Hematopoietic multipotent progenitor cell (in vitro differentiated cells): ENCODE measurements around the gene TMEM184C. TPM values are rescaled to one million over a fixed set of nuclear protein-coding genes. Genes with fewer than 3 reads are reported as not detected.

Source experiments
- DNase-seq, 3 donors: peaks; one replicate each; pipeline ENCODE4 v3.0.0-alpha.2; 2011 to 2015; ENCODE audit warnings: low read depth in 2 of 3, low spot score in 2 of 3
- total RNA-seq: library from RNA; depleted of rRNA; stranded (reverse); fragments of >200 nt; gene quantifications from one replicate; pipeline ENCODE4 v1.2.3, GENCODE V29; 2012

TMEM184C gene
- total RNA-seq, 1 donor = 25.9 TPM

- DNase-seq = no peak
Measured at GRCh38 chr4:147645099-147645498, 27.9 kb downstream of the TMEM184C start.

GRCh38 chr4:147648656-147649055, 31.5 kb downstream of the TMEM184C start:
- no peak for DNase-seq

- DNase-seq = no peak
Measured at GRCh38 chr4:147651563-147651962, 34.4 kb downstream of the TMEM184C start.

- no peak for DNase-seq
Measured at GRCh38 chr4:147655639-147656038, 38.4 kb downstream of the TMEM184C start.

- no peak for DNase-seq
Measured at GRCh38 chr4:147658501-147658900, 41.3 kb downstream of the TMEM184C start.

- DNase-seq = no peak
Measured at GRCh38 chr4:147674073-147674472, 56.9 kb downstream of the TMEM184C start.

GRCh38 chr4:147674496-147674895, 57.3 kb downstream of the TMEM184C start:
- DNase-seq = no peak

GRCh38 chr4:147678106-147678505, 60.9 kb downstream of the TMEM184C start:
- DNase-seq = no peak

- no peak for DNase-seq
Measured at GRCh38 chr4:147678796-147679549, 61.8 kb downstream of the TMEM184C start.

GRCh38 chr4:147682755-147683154, 65.6 kb downstream of the TMEM184C start:
- no peak for DNase-seq

GRCh38 chr4:147683188-147683591, 66.0 kb downstream of the TMEM184C start:
- peak in 1 of 3 donors; percentile 38 for DNase-seq

- peak; percentile 72 to 88 (median 85) for DNase-seq
Measured at GRCh38 chr4:147683717-147684700, 66.8 kb downstream of the TMEM184C start, which contains the start of gene PRMT9. TSS of gene PRMT9 (minus strand) at chr4:147684163. CDS start at chr4:147683987, 176 bp downstream.

- peak in 2 of 3 donors; percentile 29 to 53 for DNase-seq
Measured at GRCh38 chr4:147689067-147689466, 71.9 kb downstream of the TMEM184C start.

GRCh38 chr4:147691820-147692219, 74.6 kb downstream of the TMEM184C start:
- no peak for DNase-seq

GRCh38 chr4:147693218-147693617, 76.0 kb downstream of the TMEM184C start:
- DNase-seq = no peak

- DNase-seq = no peak
Measured at GRCh38 chr4:147696866-147697265, 79.7 kb downstream of the TMEM184C start.

- DNase-seq = no peak
Measured at GRCh38 chr4:147704846-147705245, 87.6 kb downstream of the TMEM184C start.

GRCh38 chr4:147707892-147708672, 90.9 kb downstream of the TMEM184C start:
- peak in 2 of 3 donors; percentile 47 to 74 for DNase-seq

GRCh38 chr4:147709999-147710398, 92.8 kb downstream of the TMEM184C start:
- DNase-seq = no peak

GRCh38 chr4:147714575-147715401, 97.6 kb downstream of the TMEM184C start:
- no peak for DNase-seq
